HL-60 (cell line): Measurements from ENCODE around the gene GINM1.
A peak's percentile ranks its signal among the peaks of the same experiment; 100 is the strongest.

Experiments
- DNase-seq, 2 experiments: peaks; one replicate each; pipeline ENCODE4 v3.0.0-alpha.2; 2010 to 2020; ENCODE audit warnings: low read depth in 1 of 2, low spot score in 1 of 2
- H3K27ac ChIP-seq: fragments of 250-450 bp; sonication (Bioruptor Pico); replicated peaks from 2 replicates; pipeline ENCODE4 v1.5.1; 2020; ENCODE audit warnings: mild to moderate bottlenecking, moderate library complexity
- H3K27me3 ChIP-seq: fragments of 250-450 bp; sonication (Bioruptor Pico); 2 replicates; pipeline ENCODE4 v1.5.1; 2021; ENCODE audit warnings: mild to moderate bottlenecking, moderate library complexity; ENCODE audit not compliant: insufficient read depth, poor library complexity, severe bottlenecking
- H3K4me3 ChIP-seq: replicated peaks from 2 replicates; pipeline ENCODE4 v1.5.1; 2011; ENCODE audit warnings: mild to moderate bottlenecking, control low read depth, low read length; ENCODE audit not compliant: insufficient read depth
- CTCF ChIP-seq: IDR thresholded peaks from one replicate; pipeline ENCODE4 v1.5.1; 2011; ENCODE audit warnings: low read length, control low read depth, inconsistent platforms; ENCODE audit not compliant: insufficient read depth
- GABPA ChIP-seq: IDR thresholded peaks from 2 replicates; pipeline ENCODE4 v1.6.1; 2012; ENCODE audit warnings: low read depth
- POLR2AphosphoS5 ChIP-seq: IDR thresholded peaks from 2 replicates; pipeline ENCODE4 v1.6.1; 2012; ENCODE audit warnings: low read depth
- SPI1 ChIP-seq: IDR thresholded peaks from 2 replicates; pipeline ENCODE4 v1.6.1; 2012; ENCODE audit warnings: low read depth, mild to moderate bottlenecking, borderline replicate concordance
- TF ChIP-seq, protein P1 (sequence below): IDR thresholded peaks from 2 replicates; pipeline ENCODE4 v1.6.1; 2012; ENCODE audit warnings: low read depth; ENCODE audit not compliant: insufficient replicate concordance

GINM1 gene

DNA sequence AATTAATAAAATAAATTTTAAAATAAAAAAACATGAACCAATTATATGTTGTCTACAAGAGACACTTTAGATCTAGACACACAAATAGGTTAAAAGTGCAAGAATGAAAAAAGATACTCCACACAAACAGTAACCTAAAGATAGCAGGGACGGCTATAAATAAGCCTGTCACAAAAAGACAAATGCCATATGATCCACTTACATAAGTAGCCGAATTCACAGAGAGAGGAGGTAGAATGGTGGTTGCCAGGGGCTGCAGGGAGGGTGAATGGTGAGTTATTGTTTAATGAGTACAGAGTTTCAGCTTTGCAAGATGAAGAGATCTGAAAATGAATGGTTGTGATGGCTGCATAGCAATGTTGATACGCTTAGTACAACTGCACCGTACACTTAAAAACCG is 49.6 kb downstream of the GINM1 start:
- TF ChIP-seq GABPA (no peak), POLR2AphosphoS5 (no peak), SPI1 (no peak), CTCF (no peak)
- TF ChIP-seq, protein P1, sequence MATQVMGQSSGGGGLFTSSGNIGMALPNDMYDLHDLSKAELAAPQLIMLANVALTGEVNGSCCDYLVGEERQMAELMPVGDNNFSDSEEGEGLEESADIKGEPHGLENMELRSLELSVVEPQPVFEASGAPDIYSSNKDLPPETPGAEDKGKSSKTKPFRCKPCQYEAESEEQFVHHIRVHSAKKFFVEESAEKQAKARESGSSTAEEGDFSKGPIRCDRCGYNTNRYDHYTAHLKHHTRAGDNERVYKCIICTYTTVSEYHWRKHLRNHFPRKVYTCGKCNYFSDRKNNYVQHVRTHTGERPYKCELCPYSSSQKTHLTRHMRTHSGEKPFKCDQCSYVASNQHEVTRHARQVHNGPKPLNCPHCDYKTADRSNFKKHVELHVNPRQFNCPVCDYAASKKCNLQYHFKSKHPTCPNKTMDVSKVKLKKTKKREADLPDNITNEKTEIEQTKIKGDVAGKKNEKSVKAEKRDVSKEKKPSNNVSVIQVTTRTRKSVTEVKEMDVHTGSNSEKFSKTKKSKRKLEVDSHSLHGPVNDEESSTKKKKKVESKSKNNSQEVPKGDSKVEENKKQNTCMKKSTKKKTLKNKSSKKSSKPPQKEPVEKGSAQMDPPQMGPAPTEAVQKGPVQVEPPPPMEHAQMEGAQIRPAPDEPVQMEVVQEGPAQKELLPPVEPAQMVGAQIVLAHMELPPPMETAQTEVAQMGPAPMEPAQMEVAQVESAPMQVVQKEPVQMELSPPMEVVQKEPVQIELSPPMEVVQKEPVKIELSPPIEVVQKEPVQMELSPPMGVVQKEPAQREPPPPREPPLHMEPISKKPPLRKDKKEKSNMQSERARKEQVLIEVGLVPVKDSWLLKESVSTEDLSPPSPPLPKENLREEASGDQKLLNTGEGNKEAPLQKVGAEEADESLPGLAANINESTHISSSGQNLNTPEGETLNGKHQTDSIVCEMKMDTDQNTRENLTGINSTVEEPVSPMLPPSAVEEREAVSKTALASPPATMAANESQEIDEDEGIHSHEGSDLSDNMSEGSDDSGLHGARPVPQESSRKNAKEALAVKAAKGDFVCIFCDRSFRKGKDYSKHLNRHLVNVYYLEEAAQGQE = no peak
- DNase-seq = no peak
- Histone ChIP-seq H3K4me3 (no peak overlapping the region), H3K27me3 (no peaks in the 10 kb centered on the region), H3K27ac (no peak overlapping the region)

- DNase-seq = no peak
- Histone ChIP-seq H3K27me3 (no peaks in the 10 kb centered on the region), H3K4me3 (no peak overlapping the region), H3K27ac (no peak overlapping the region)
- TF ChIP-seq SPI1 = no peak
- TF ChIP-seq POLR2AphosphoS5 = no peak
- TF ChIP-seq GABPA = no peak
- TF ChIP-seq, protein P1 = no peak
- TF ChIP-seq CTCF = no peak
These were observed 61.5 kb downstream of the GINM1 start for GRCh38 chr6:149627672-149628071.

DNA sequence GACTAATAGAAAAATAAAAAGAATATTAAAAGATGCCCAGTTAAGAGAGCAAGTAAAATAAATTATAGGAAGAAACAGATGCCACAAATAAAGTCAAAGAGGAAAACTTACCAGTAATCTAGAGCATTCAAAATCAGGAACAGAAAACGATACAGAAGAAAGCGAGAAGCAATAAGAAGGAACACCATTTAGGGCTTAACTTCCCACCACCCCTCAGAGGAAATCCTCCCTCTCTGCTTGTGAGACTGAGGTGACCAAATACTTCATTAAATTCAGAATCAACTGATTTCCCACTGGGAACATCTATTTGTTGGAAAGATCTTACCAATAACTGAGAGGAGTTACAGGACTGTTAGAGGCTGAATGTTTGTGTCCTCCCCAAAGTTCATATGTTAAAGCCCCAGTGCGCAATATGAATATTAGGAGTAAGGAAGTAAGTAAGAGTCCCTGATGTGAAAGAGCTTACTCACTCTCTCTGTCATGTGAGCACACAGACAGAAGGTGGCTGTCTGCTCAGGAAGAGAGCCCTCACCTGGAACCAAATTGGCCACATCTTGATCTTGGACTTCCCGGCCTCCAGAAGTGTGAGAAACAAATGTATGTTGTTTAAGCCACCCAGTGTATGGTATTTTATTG is 62.8 kb downstream of the GINM1 start:
- TF ChIP-seq SPI1 (peak; percentile 28), GABPA (no peak), POLR2AphosphoS5 (no peak), CTCF (no peak)
- Histone ChIP-seq H3K27me3 (no peaks in the 10 kb centered on the region), H3K4me3 (no peak overlapping the region), H3K27ac (peak overlapping the region; percentile 38)
- no peak for DNase-seq

DNA sequence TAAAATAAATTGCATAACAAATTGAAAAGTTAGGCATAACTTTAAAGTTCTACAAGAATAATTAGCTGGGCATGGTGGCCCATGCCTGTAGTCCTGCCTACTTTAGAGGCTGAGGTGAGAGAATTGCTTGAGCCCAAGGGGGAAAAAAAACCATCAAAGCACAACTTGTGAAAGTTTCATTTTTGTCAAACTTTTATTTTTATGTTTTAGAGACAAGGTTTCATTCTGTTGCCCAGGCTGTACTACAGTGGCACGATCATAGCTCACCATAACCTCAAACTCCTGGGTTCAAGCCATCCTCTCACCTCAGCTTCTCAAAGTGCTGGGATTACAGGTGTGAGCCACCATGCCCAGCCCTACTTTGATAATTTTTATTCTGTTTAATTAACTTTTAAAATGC is 68.1 kb downstream of the GINM1 start:
- no peak overlapping the region for H3K27ac ChIP-seq
- no peaks in the 10 kb centered on the region for H3K27me3 ChIP-seq
- H3K4me3 ChIP-seq = no peak overlapping the region
- no peak for DNase-seq
- TF ChIP-seq CTCF (no peak), POLR2AphosphoS5 (no peak), GABPA (no peak), SPI1 (no peak)
- TF ChIP-seq, protein P1 = no peak
